Measurements from ENCODE around the gene LENEP. TPM values are rescaled to one million over a fixed set of nuclear protein-coding genes. Genes with fewer than 3 reads are reported as not detected.

The LENEP gene
- total RNA-seq, 1 experiment from 2014 or later = 2.8 TPM

DNA sequence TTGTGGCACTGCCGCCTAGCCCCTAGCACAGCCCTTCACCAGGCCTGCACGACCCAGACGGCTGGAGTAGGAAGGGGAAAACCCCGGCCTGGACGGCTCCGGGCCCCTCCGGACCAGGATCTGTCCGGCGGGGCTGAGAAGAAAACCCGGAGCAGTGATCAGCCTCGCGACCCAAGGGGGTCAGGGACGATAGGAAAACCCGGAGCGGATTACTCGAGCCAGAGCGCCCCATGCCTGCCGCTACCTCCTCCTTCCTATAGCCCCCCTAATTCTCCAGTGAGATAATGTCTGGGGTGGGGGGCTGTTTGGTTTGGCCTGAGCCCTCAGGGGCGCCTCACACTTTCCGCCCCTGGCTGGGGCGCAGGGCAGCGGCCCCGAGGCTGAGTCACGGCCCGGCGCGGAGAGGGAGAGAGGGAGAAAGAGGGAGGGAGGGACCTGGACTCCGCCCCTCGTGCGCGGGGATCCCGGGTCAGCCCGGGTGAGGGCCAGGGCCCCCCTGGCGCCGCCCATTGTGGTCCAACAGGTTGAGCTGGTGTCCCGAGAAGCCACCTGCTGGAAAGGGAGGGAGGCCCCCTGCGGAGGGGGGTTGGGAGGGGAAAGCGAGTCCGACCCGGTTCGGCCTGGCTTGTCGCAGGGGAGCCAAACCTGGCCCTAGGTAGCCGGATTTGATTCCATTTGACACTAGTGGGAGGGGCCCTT, 7.5 kb downstream of the LENEP start:
- H3K9ac ChIP-seq (ENCODE audit: extremely low read depth, insufficient read length, low read length) = no peak overlapping the region
- H2BK20ac ChIP-seq (ENCODE audit: low read depth, low read length, poor library complexity, severe bottlenecking) = no peak overlapping the region
- no peak overlapping the region for H4K5ac ChIP-seq (ENCODE audit: insufficient read length, low read depth, low read length)
- H3K79me2 ChIP-seq (ENCODE audit: insufficient read depth, low read length) = no peaks in the 10 kb centered on the region; the same call in 1 of the 2 replicates
- peaks cover 0 to 2% of the 10 kb centered on the region in 2 experiments; a peak in 2 of 5 replicates for H3K9me3 Mint-ChIP-seq
- no CpG with 5 or more reads among the region's 43 CpGs for WGBS (ENCODE audit: extremely low coverage, insufficient read length, low lambda C conversion rate)
- no peak overlapping the region for H4K8ac ChIP-seq (replicated peaks; ENCODE audit: insufficient read length, low read depth, low read length)
- H3K4me3 Mint-ChIP-seq = peak overlapping the region; percentile 93 to 97
- H2AK5ac ChIP-seq (ENCODE audit: insufficient read length, low read length) = no peak overlapping the region
- no peak overlapping the region for H2BK15ac ChIP-seq (ENCODE audit: low read depth, low read length)
- no peak overlapping the region for H3K4ac ChIP-seq (ENCODE audit: low read depth, low read length)
- no peaks in the 10 kb centered on the region for H3K9me3 ChIP-seq (ENCODE audit: control insufficient read depth, low read depth, low read length)
- H3K27ac Mint-ChIP-seq = peak overlapping the region; percentile 28 to 84 (median 70); a peak in 3 of 7 replicates
- H2BK120ac ChIP-seq (ENCODE audit: low read depth, low read length, poor library complexity, severe bottlenecking) = no peak overlapping the region
- peak overlapping the region; percentile 65 for H3K18ac ChIP-seq (ENCODE audit: insufficient read length, low read depth, low read length)
- H3K23ac ChIP-seq (ENCODE audit: insufficient read length, low read depth, low read length) = no peak overlapping the region
- H3K56ac ChIP-seq (ENCODE audit: insufficient read length, low read depth, low read length) = no peak overlapping the region
- no peak overlapping the region for H3K14ac ChIP-seq (ENCODE audit: insufficient read depth, low read length)
- TF ChIP-seq, protein P1, sequence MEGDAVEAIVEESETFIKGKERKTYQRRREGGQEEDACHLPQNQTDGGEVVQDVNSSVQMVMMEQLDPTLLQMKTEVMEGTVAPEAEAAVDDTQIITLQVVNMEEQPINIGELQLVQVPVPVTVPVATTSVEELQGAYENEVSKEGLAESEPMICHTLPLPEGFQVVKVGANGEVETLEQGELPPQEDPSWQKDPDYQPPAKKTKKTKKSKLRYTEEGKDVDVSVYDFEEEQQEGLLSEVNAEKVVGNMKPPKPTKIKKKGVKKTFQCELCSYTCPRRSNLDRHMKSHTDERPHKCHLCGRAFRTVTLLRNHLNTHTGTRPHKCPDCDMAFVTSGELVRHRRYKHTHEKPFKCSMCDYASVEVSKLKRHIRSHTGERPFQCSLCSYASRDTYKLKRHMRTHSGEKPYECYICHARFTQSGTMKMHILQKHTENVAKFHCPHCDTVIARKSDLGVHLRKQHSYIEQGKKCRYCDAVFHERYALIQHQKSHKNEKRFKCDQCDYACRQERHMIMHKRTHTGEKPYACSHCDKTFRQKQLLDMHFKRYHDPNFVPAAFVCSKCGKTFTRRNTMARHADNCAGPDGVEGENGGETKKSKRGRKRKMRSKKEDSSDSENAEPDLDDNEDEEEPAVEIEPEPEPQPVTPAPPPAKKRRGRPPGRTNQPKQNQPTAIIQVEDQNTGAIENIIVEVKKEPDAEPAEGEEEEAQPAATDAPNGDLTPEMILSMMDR (conservative IDR thresholded peaks at IDR 0.05) = no peak
- H3K4me1 ChIP-seq (ENCODE audit: insufficient read depth, low read length) = peaks cover 5% of the 10 kb centered on the region; the same call in 1 of the 2 replicates
- peak; percentile 95 for DNase-seq
- H3K79me1 ChIP-seq (ENCODE audit: insufficient read depth, low read depth, low read length, poor library complexity, severe bottlenecking) = no peaks in the 10 kb centered on the region
- no peak overlapping the region for H2AFZ ChIP-seq (ENCODE audit: low read length)
- H4K20me1 ChIP-seq (ENCODE audit: control insufficient read depth, insufficient read depth, insufficient read length) = no peaks in the 10 kb centered on the region
- H3K27me3 ChIP-seq (ENCODE audit: insufficient read depth, low read length) = no peaks in the 10 kb centered on the region
- no peaks in the 10 kb centered on the region; a peak in 1 of 7 replicates for H3K36me3 Mint-ChIP-seq (ENCODE audit: insufficient read depth in 1 of 3, low read depth in 3 of 3)
- H3K4me2 ChIP-seq (ENCODE audit: insufficient read depth, insufficient read length, low read length) = peak overlapping the region; percentile 90
- H3T11ph ChIP-seq (ENCODE audit: low read length) = no peak overlapping the region
- H3K4me1 Mint-ChIP-seq = peaks cover 27 to 40% of the 10 kb centered on the region in 2 experiments
- no peak overlapping the region for H3K27ac ChIP-seq (ENCODE audit: insufficient read length, low read depth, low read length)
- peaks cover 3% of the 10 kb centered on the region for H3K27me3 Mint-ChIP-seq (ENCODE audit: low read depth)
- H2BK12ac ChIP-seq (ENCODE audit: insufficient read length, low read depth, low read length) = no peak overlapping the region
- no peak overlapping the region for H2BK5ac ChIP-seq (ENCODE audit: insufficient read length, low read length)
- no peak overlapping the region for H4K91ac ChIP-seq (ENCODE audit: insufficient read length, low read depth, low read length)
- peaks cover 26% of the 10 kb centered on the region for H3K23me2 ChIP-seq (ENCODE audit: insufficient read length, low read depth, low read length, poor library complexity, severe bottlenecking)
